Measurements from ENCODE around the gene FRG2C.
"Not testable (repeated sequence)": the region's sequence is repeated elsewhere in the genome, so short reads cannot be mapped to it uniquely, and the experiment has no call there.

Gene FRG2C

GRCh38 chr3:75655101-75655904 lies 8.8 kb upstream of the FRG2C start:
- not testable (repeated sequence) for H3K14ac ChIP-seq (ENCODE audit: low read length); H3K79me1 ChIP-seq (ENCODE audit: low read depth, low read length); H3K36me3 ChIP-seq (replicated peaks in 1 of 2; ENCODE audit: control insufficient read depth in 2 of 2, insufficient read depth in 2 of 2, low read length in 2 of 2); H3K4ac ChIP-seq (ENCODE audit: low read length); H4K91ac ChIP-seq (ENCODE audit: low read depth, low read length, poor library complexity); H3K23ac ChIP-seq (ENCODE audit: low read depth, low read length, poor library complexity); H2AK5ac ChIP-seq (ENCODE audit: low read depth, low read length); H3K4me1 ChIP-seq (ENCODE audit: control insufficient read depth in 2 of 2, insufficient read depth in 1 of 2, low read depth in 1 of 2, low read length in 2 of 2); H2AFZ ChIP-seq (ENCODE audit: low read length); DNase-seq (ENCODE audit: low spot score); H3K27ac ChIP-seq (replicated peaks; ENCODE audit: low read length); H2BK5ac ChIP-seq (ENCODE audit: low read length); H2BK12ac ChIP-seq (ENCODE audit: low read length); H2BK15ac ChIP-seq (ENCODE audit: low read length); H2BK120ac ChIP-seq (ENCODE audit: low read depth, low read length); H4K8ac ChIP-seq (ENCODE audit: low read depth, low read length)
- peaks cover 2 to 26% (median 4%) of the 10 kb centered on the region in 3 experiments for H3K27me3 ChIP-seq (ENCODE audit: control insufficient read depth in 3 of 3, insufficient read depth in 3 of 3, low read depth in 1 of 3, low read length in 3 of 3)
- peak overlapping the region; percentile 54 for H3K4me2 ChIP-seq (ENCODE audit: insufficient read depth, low read length, poor library complexity, severe bottlenecking)
- peak overlapping the region in 1 of 2 donors; percentile 68 for H3K4me3 ChIP-seq (ENCODE audit: low read length in 2 of 2)
- peak overlapping the region; percentile 60 for H3K9ac ChIP-seq (ENCODE audit: low read depth, low read length, poor library complexity)
- H3K18ac ChIP-seq (ENCODE audit: low read length): peak overlapping the region; percentile 48
- H3K9me3 ChIP-seq (replicated peaks in 1 of 2; ENCODE audit: control insufficient read depth in 2 of 2, insufficient read depth in 1 of 2, low read depth in 1 of 2, low read length in 2 of 2): peaks cover 0 to 12% of the 10 kb centered on the region in 2 donors
- no CpG with 5 or more reads among the region's 50 CpGs for WGBS, 2 donors (ENCODE audit: extremely low coverage in 2 of 2, insufficient read length in 2 of 2, insufficient replicate concordance in 1 of 2)

- not testable (repeated sequence) for H3K27ac ChIP-seq (replicated peaks; ENCODE audit: low read length); H4K8ac ChIP-seq (ENCODE audit: low read depth, low read length); DNase-seq (ENCODE audit: low spot score); H3K9ac ChIP-seq (ENCODE audit: low read depth, low read length, poor library complexity); H3K18ac ChIP-seq (ENCODE audit: low read length); H3K79me1 ChIP-seq (ENCODE audit: low read depth, low read length); H2BK120ac ChIP-seq (ENCODE audit: low read depth, low read length); H2AK5ac ChIP-seq (ENCODE audit: low read depth, low read length); H3K14ac ChIP-seq (ENCODE audit: low read length); H3K23ac ChIP-seq (ENCODE audit: low read depth, low read length, poor library complexity); H3K4me3 ChIP-seq (ENCODE audit: low read length in 2 of 2); H2BK5ac ChIP-seq (ENCODE audit: low read length); H2BK15ac ChIP-seq (ENCODE audit: low read length); H2AFZ ChIP-seq (ENCODE audit: low read length); H2BK12ac ChIP-seq (ENCODE audit: low read length); H4K91ac ChIP-seq (ENCODE audit: low read depth, low read length, poor library complexity); H3K4ac ChIP-seq (ENCODE audit: low read length); H3K4me1 ChIP-seq (ENCODE audit: control insufficient read depth in 2 of 2, insufficient read depth in 1 of 2, low read depth in 1 of 2, low read length in 2 of 2); H3K36me3 ChIP-seq (replicated peaks in 1 of 2; ENCODE audit: control insufficient read depth in 2 of 2, insufficient read depth in 2 of 2, low read length in 2 of 2)
- Histone ChIP-seq H3K4me2 (ENCODE audit: insufficient read depth, low read length, poor library complexity, severe bottlenecking) (peak overlapping the region; percentile 54), H3K27me3 (ENCODE audit: control insufficient read depth in 3 of 3, insufficient read depth in 3 of 3, low read depth in 1 of 3, low read length in 3 of 3) (peaks cover 2 to 26% (median 4%) of the 10 kb centered on the region in 3 experiments), H3K9me3 (replicated peaks in 1 of 2; ENCODE audit: control insufficient read depth in 2 of 2, insufficient read depth in 1 of 2, low read depth in 1 of 2, low read length in 2 of 2) (peaks cover 0 to 12% of the 10 kb centered on the region in 2 donors)
- no CpG with 5 or more reads among the region's 7 CpGs for WGBS, 2 donors (ENCODE audit: extremely low coverage in 2 of 2, insufficient read length in 2 of 2, insufficient replicate concordance in 1 of 2)
These were observed 8.2 kb upstream of the FRG2C start for GRCh38 chr3:75655956-75656355.

GRCh38 chr3:75658411-75659107 lies 5.6 kb upstream of the FRG2C start:
- H3K4me2 ChIP-seq (ENCODE audit: insufficient read depth, low read length, poor library complexity, severe bottlenecking): peak overlapping the region; percentile 77
- not testable (repeated sequence) for H3K36me3 ChIP-seq (replicated peaks in 1 of 2; ENCODE audit: control insufficient read depth in 2 of 2, insufficient read depth in 2 of 2, low read length in 2 of 2); H3K14ac ChIP-seq (ENCODE audit: low read length)

GRCh38 chr3:75659108-75659433 lies 5.1 kb upstream of the FRG2C start:
- H3K4me1 ChIP-seq (ENCODE audit: control insufficient read depth in 2 of 2, insufficient read depth in 1 of 2, low read depth in 1 of 2, low read length in 2 of 2); H2BK120ac ChIP-seq (ENCODE audit: low read depth, low read length); H2AK5ac ChIP-seq (ENCODE audit: low read depth, low read length): not testable (repeated sequence)

More at GRCh38 chr3:75658411-75659107, 5.6 kb upstream of the FRG2C start:
- H4K91ac ChIP-seq (ENCODE audit: low read depth, low read length, poor library complexity); H2BK5ac ChIP-seq (ENCODE audit: low read length); H3K4me1 ChIP-seq (ENCODE audit: control insufficient read depth in 2 of 2, insufficient read depth in 1 of 2, low read depth in 1 of 2, low read length in 2 of 2); DNase-seq (ENCODE audit: low spot score); H2BK12ac ChIP-seq (ENCODE audit: low read length); H3K27ac ChIP-seq (replicated peaks; ENCODE audit: low read length); H3K79me1 ChIP-seq (ENCODE audit: low read depth, low read length); H3K4ac ChIP-seq (ENCODE audit: low read length); H2AK5ac ChIP-seq (ENCODE audit: low read depth, low read length); H2BK120ac ChIP-seq (ENCODE audit: low read depth, low read length); H2BK15ac ChIP-seq (ENCODE audit: low read length); H3K23ac ChIP-seq (ENCODE audit: low read depth, low read length, poor library complexity): not testable (repeated sequence)
- WGBS, 2 donors (ENCODE audit: extremely low coverage in 2 of 2, insufficient read length in 2 of 2, insufficient replicate concordance in 1 of 2): no CpG with 5 or more reads among the region's 42 CpGs
- H3K27me3 ChIP-seq (ENCODE audit: control insufficient read depth in 3 of 3, insufficient read depth in 3 of 3, low read depth in 1 of 3, low read length in 3 of 3): peaks cover 2 to 26% (median 4%) of the 10 kb centered on the region in 3 experiments
- H3K9me3 ChIP-seq (replicated peaks in 1 of 2; ENCODE audit: control insufficient read depth in 2 of 2, insufficient read depth in 1 of 2, low read depth in 1 of 2, low read length in 2 of 2): peaks cover 0 to 12% of the 10 kb centered on the region in 2 donors
- H3K9ac ChIP-seq (ENCODE audit: low read depth, low read length, poor library complexity): peak overlapping the region; percentile 70
- H2AFZ ChIP-seq (ENCODE audit: low read length): peak overlapping the region; percentile 98
- peak overlapping the region; percentile 79 to 86 for H3K4me3 ChIP-seq (ENCODE audit: low read length in 2 of 2)
- peak overlapping the region; percentile 43 for H4K8ac ChIP-seq (ENCODE audit: low read depth, low read length)
- peak overlapping the region; percentile 83 for H3K18ac ChIP-seq (ENCODE audit: low read length)

More at GRCh38 chr3:75659108-75659433, 5.1 kb upstream of the FRG2C start:
- H3K18ac ChIP-seq (ENCODE audit: low read length); H3K4me2 ChIP-seq (ENCODE audit: insufficient read depth, low read length, poor library complexity, severe bottlenecking); H3K36me3 ChIP-seq (replicated peaks in 1 of 2; ENCODE audit: control insufficient read depth in 2 of 2, insufficient read depth in 2 of 2, low read length in 2 of 2); DNase-seq (ENCODE audit: low spot score); H4K8ac ChIP-seq (ENCODE audit: low read depth, low read length); H3K14ac ChIP-seq (ENCODE audit: low read length); H3K27ac ChIP-seq (replicated peaks; ENCODE audit: low read length); H3K4ac ChIP-seq (ENCODE audit: low read length); H2BK15ac ChIP-seq (ENCODE audit: low read length); H2BK5ac ChIP-seq (ENCODE audit: low read length); H3K23ac ChIP-seq (ENCODE audit: low read depth, low read length, poor library complexity); H3K9ac ChIP-seq (ENCODE audit: low read depth, low read length, poor library complexity); H2BK12ac ChIP-seq (ENCODE audit: low read length); H4K91ac ChIP-seq (ENCODE audit: low read depth, low read length, poor library complexity); H3K79me1 ChIP-seq (ENCODE audit: low read depth, low read length): not testable (repeated sequence)
- Histone ChIP-seq H3K27me3 (ENCODE audit: control insufficient read depth in 3 of 3, insufficient read depth in 3 of 3, low read depth in 1 of 3, low read length in 3 of 3) (peaks cover 2 to 25% (median 4%) of the 10 kb centered on the region in 3 experiments), H3K9me3 (replicated peaks in 1 of 2; ENCODE audit: control insufficient read depth in 2 of 2, insufficient read depth in 1 of 2, low read depth in 1 of 2, low read length in 2 of 2) (peaks cover 0 to 12% of the 10 kb centered on the region in 2 donors), H3K4me3 (ENCODE audit: low read length in 2 of 2) (peak overlapping the region in 1 of 2 donors; percentile 79), H2AFZ (ENCODE audit: low read length) (peak overlapping the region; percentile 98)

Measured in neuronal stem cell (in vitro differentiated cells).